BLaER1 treated with 17β-estradiol and CSF1 and Interleukin-3, amounts not matched to agents 10 nM and 100 nM (cell line): ENCODE results near the gene GID8.
A peak's percentile ranks its signal among the peaks of the same experiment; 100 is the strongest.

Experiments used
- H3K27ac ChIP-seq, 11 experiments: shearing (Covaris generic); formaldehyde crosslinking; 2 replicates each; pipeline ENCODE4 v1.8.1; 2022
- H3K27me3 ChIP-seq, 11 experiments: shearing (Covaris generic); formaldehyde crosslinking; 2 replicates each; pipeline ENCODE4 v1.8.1; 2022
- H3K36me3 ChIP-seq, 11 experiments: shearing (Covaris generic); formaldehyde crosslinking; 2 replicates each; pipeline ENCODE4 v1.8.1; 2022
- H3K4me1 ChIP-seq, 10 experiments: shearing (Covaris generic); formaldehyde crosslinking; 2 replicates each; pipeline ENCODE4 v1.8.1; 2022
- H3K4me2 ChIP-seq, 11 experiments: shearing (Covaris generic); formaldehyde crosslinking; 2 replicates each; pipeline ENCODE4 v1.8.1; 2022
- H3K4me3 ChIP-seq, 10 experiments: shearing (Covaris generic); formaldehyde crosslinking; 2 replicates each; pipeline ENCODE4 v1.8.1; 2022
- H3K9ac ChIP-seq, 11 experiments: shearing (Covaris generic); formaldehyde crosslinking; 2 replicates each; pipeline ENCODE4 v1.8.1; 2022
- H3K9me3 ChIP-seq, 11 experiments: shearing (Covaris generic); formaldehyde crosslinking; replicated peaks in 1 of 11; 2 replicates each; pipeline ENCODE4 v1.8.1; 2022
- H4K20me1 ChIP-seq, 11 experiments: shearing (Covaris generic); formaldehyde crosslinking; 2 replicates each; pipeline ENCODE4 v1.8.1; 2022
- Cebpa-rat ChIP-seq, 11 experiments: shearing (Covaris generic); IDR thresholded peaks; 2 replicates each; pipeline ENCODE4 v1.8.1; 2022

The GID8 gene

GRCh38 chr20:62968378-62969178 is 30.6 kb downstream of the GID8 start:
- Histone ChIP-seq H4K20me1 (peaks cover 12 to 88% (median 40%) of the 10 kb centered on the region in 11 experiments; a peak in 20 of 22 replicates), H3K27ac (no peak overlapping the region), H3K27me3 (peaks cover 12% of the 10 kb centered on the region in 11 experiments), H3K9ac (peak overlapping the region in 1 of 11 experiments; percentile 29; a peak in 1 of 22 replicates), H3K9me3 (no peaks in the 10 kb centered on the region), H3K4me2 (no peak overlapping the region), H3K4me3 (no peak overlapping the region), H3K4me1 (peaks cover 26 to 50% (median 33%) of the 10 kb centered on the region in 10 experiments), H3K36me3 (peaks cover 34 to 48% (median 42%) of the 10 kb centered on the region in 11 experiments)
- TF ChIP-seq Cebpa-rat (IDR thresholded peaks at IDR 0.05): no peak

GRCh38 chr20:62969179-62969760 is 31.3 kb downstream of the GID8 start:
- no peak overlapping the region; a peak in 1 of 22 replicates for H3K9ac ChIP-seq
- peaks cover 27 to 41% (median 35%) of the 10 kb centered on the region in 11 experiments for H3K36me3 ChIP-seq
- H3K27ac ChIP-seq: no peak overlapping the region
- no peak overlapping the region for H3K4me2 ChIP-seq
- no peaks in the 10 kb centered on the region for H3K9me3 ChIP-seq
- H3K4me1 ChIP-seq: peaks cover 19 to 47% (median 26%) of the 10 kb centered on the region in 10 experiments
- peaks cover 18 to 19% (median 19%) of the 10 kb centered on the region in 11 experiments for H3K27me3 ChIP-seq
- H4K20me1 ChIP-seq: peaks cover 5 to 86% (median 33%) of the 10 kb centered on the region in 11 experiments; a peak in 20 of 22 replicates
- no peak for TF ChIP-seq Cebpa-rat (IDR thresholded peaks at IDR 0.05)
- H3K4me3 ChIP-seq: no peak overlapping the region

- no peaks in the 10 kb centered on the region for H3K9me3 ChIP-seq
- H3K9ac ChIP-seq: no peak overlapping the region
- H3K4me1 ChIP-seq: peaks cover 12 to 47% (median 25%) of the 10 kb centered on the region in 10 experiments
- H4K20me1 ChIP-seq: peaks cover 3 to 86% (median 31%) of the 10 kb centered on the region in 11 experiments; a peak in 19 of 22 replicates
- H3K4me3 ChIP-seq: no peak overlapping the region
- H3K27me3 ChIP-seq: peaks cover 22 to 26% (median 25%) of the 10 kb centered on the region in 11 experiments
- H3K4me2 ChIP-seq: no peak overlapping the region
- peaks cover 21 to 34% (median 29%) of the 10 kb centered on the region in 11 experiments for H3K36me3 ChIP-seq
- no peak for TF ChIP-seq Cebpa-rat (IDR thresholded peaks at IDR 0.05)
- no peak overlapping the region for H3K27ac ChIP-seq
These were observed 32.0 kb downstream of the GID8 start for GRCh38 chr20:62969939-62970306.

GRCh38 chr20:62970307-62971210 is 32.6 kb downstream of the GID8 start:
- no peak overlapping the region for H3K27ac ChIP-seq
- no peaks in the 10 kb centered on the region for H3K9me3 ChIP-seq
- TF ChIP-seq Cebpa-rat (IDR thresholded peaks at IDR 0.05): no peak
- H4K20me1 ChIP-seq: peaks cover 0 to 86% (median 24%) of the 10 kb centered on the region in 11 experiments; a peak in 19 of 22 replicates
- H3K4me2 ChIP-seq: no peak overlapping the region
- H3K36me3 ChIP-seq: peaks cover 14 to 28% (median 22%) of the 10 kb centered on the region in 11 experiments
- 0 out of 22 replicates have a peak overlapping the region, but pooled peaks of 1 of the 11 experiments have one; percentile 27 for H3K9ac ChIP-seq
- H3K4me3 ChIP-seq: no peak overlapping the region
- H3K27me3 ChIP-seq: peaks cover 22 to 32% (median 27%) of the 10 kb centered on the region in 11 experiments
- H3K4me1 ChIP-seq: peaks cover 7 to 47% (median 24%) of the 10 kb centered on the region in 10 experiments

- Histone ChIP-seq H3K27ac (no peak overlapping the region), H3K9ac (no peak overlapping the region), H3K9me3 (no peaks in the 10 kb centered on the region), H4K20me1 (peaks cover 0 to 79% (median 20%) of the 10 kb centered on the region in 11 experiments; a peak in 17 of 22 replicates), H3K27me3 (peaks cover 22 to 35% (median 27%) of the 10 kb centered on the region in 11 experiments), H3K4me1 (peaks cover 7 to 52% (median 24%) of the 10 kb centered on the region in 10 experiments), H3K4me2 (no peak overlapping the region; a peak in 1 of 22 replicates), H3K36me3 (peaks cover 10 to 23% (median 17%) of the 10 kb centered on the region in 11 experiments; a peak in 21 of 22 replicates), H3K4me3 (no peak overlapping the region)
- TF ChIP-seq Cebpa-rat (IDR thresholded peaks at IDR 0.05): no peak
These were observed 33.4 kb downstream of the GID8 start for GRCh38 chr20:62971211-62971949.

- peak overlapping the region in 1 of 10 experiments; percentile 19; a peak in 1 of 20 replicates for H3K4me3 ChIP-seq
- H3K36me3 ChIP-seq: peaks cover 2 to 14% (median 9%) of the 10 kb centered on the region in 11 experiments; a peak in 18 of 22 replicates
- peaks cover 0 to 70% (median 15%) of the 10 kb centered on the region in 11 experiments; a peak in 16 of 22 replicates for H4K20me1 ChIP-seq
- no peak for TF ChIP-seq Cebpa-rat (IDR thresholded peaks at IDR 0.05)
- H3K27me3 ChIP-seq: peaks cover 22 to 40% (median 27%) of the 10 kb centered on the region in 11 experiments
- peak overlapping the region in 2 of 11 experiments; percentile 10 to 25; a peak in 2 of 22 replicates for H3K9ac ChIP-seq
- H3K4me2 ChIP-seq: peak overlapping the region; percentile 65 to 85 (median 76)
- peaks cover 11 to 60% (median 32%) of the 10 kb centered on the region in 10 experiments for H3K4me1 ChIP-seq
- no peaks in the 10 kb centered on the region for H3K9me3 ChIP-seq
- H3K27ac ChIP-seq: no peak overlapping the region
These were observed 34.2 kb downstream of the GID8 start for GRCh38 chr20:62971950-62972844.
